ENCODE measurements around the gene IFNGR2.

IFNGR2 gene

DNA sequence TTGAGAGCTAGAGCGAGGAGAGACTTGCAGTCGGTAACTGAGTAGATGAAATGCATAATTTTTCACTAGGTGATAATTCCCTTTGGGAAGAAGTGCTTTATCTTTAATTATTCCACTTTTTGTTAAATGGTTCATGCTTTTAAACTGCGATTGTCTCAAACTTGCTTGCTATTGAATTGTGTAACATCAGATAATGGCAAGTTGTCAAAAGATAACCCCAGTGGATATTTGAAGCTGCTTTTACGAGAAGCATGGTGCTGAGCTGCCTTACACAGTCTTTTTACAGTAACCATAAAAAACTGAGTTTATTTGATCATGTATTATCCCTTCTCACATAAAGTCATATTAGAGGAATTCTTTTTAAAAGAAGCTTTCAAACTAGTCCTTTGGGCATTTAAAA, 46.4 kb downstream of the IFNGR2 start:
- Histone ChIP-seq H4K8ac (ENCODE audit: low read depth, low read length) (no peak overlapping the region), H2BK5ac (ENCODE audit: low read length) (no peak overlapping the region), H3K79me1 (ENCODE audit: low read depth, low read length) (no peaks in the 10 kb centered on the region), H3K4me3 (ENCODE audit: low read length in 2 of 2) (no peak overlapping the region), H3K9me3 (replicated peaks in 1 of 2; ENCODE audit: control insufficient read depth in 2 of 2, insufficient read depth in 1 of 2, low read depth in 1 of 2, low read length in 2 of 2) (no peaks in the 10 kb centered on the region), H3K27me3 (ENCODE audit: control insufficient read depth in 3 of 3, insufficient read depth in 3 of 3, low read depth in 1 of 3, low read length in 3 of 3) (no peaks in the 10 kb centered on the region), H4K91ac (ENCODE audit: low read depth, low read length, poor library complexity) (no peak overlapping the region), H3K4me2 (ENCODE audit: insufficient read depth, low read length, poor library complexity, severe bottlenecking) (no peak overlapping the region), H2BK120ac (ENCODE audit: low read depth, low read length) (no peak overlapping the region), H3K18ac (ENCODE audit: low read length) (no peak overlapping the region), H2AK5ac (ENCODE audit: low read depth, low read length) (no peak overlapping the region), H3K27ac (replicated peaks; ENCODE audit: low read length) (no peak overlapping the region), H2AFZ (ENCODE audit: low read length) (no peak overlapping the region), H2BK15ac (ENCODE audit: low read length) (no peak overlapping the region), H3K36me3 (replicated peaks in 1 of 2; ENCODE audit: control insufficient read depth in 2 of 2, insufficient read depth in 2 of 2, low read length in 2 of 2) (peaks cover 0 to 10% of the 10 kb centered on the region in 2 donors), H3K4me1 (ENCODE audit: control insufficient read depth in 2 of 2, insufficient read depth in 1 of 2, low read depth in 1 of 2, low read length in 2 of 2) (no peaks in the 10 kb centered on the region), H2BK12ac (ENCODE audit: low read length) (no peak overlapping the region), H3K14ac (ENCODE audit: low read length) (no peak overlapping the region), H3K4ac (ENCODE audit: low read length) (no peak overlapping the region), H3K9ac (ENCODE audit: low read depth, low read length, poor library complexity) (no peak overlapping the region), H3K23ac (ENCODE audit: low read depth, low read length, poor library complexity) (no peak overlapping the region)
- no peak for DNase-seq (ENCODE audit: low spot score)
- WGBS, 2 donors (ENCODE audit: extremely low coverage in 2 of 2, insufficient read length in 2 of 2, insufficient replicate concordance in 1 of 2), result no CpG with 5 or more reads among the region's 4 CpGs

DNA sequence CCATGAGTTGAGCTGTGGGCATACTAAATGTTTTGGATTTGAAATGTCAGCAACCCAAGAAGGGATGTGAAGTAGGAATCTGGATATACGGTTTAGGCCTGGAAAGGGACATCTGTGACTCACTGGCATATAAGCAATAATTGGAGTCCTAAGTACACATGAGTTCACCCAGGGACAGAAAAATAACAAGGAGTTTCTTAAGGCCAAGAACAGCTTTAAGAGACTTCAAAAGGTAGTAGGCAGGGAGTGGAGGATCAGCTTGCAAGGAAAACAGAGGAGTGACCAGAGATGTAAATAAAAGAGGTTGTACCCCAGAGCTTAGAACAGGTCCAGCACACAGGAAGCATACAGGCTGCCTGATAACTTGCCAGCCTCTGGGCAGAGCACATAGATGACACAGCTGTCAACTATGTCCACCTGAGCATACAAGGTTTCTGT, 48.4 kb downstream of the IFNGR2 start:
- Histone ChIP-seq H2BK15ac (ENCODE audit: low read length) (no peak overlapping the region), H2AFZ (ENCODE audit: low read length) (no peak overlapping the region), H3K27me3 (ENCODE audit: control insufficient read depth in 3 of 3, insufficient read depth in 3 of 3, low read depth in 1 of 3, low read length in 3 of 3) (no peaks in the 10 kb centered on the region), H4K8ac (ENCODE audit: low read depth, low read length) (no peak overlapping the region), H2BK120ac (ENCODE audit: low read depth, low read length) (no peak overlapping the region), H2BK12ac (ENCODE audit: low read length) (no peak overlapping the region), H3K4me1 (ENCODE audit: control insufficient read depth in 2 of 2, insufficient read depth in 1 of 2, low read depth in 1 of 2, low read length in 2 of 2) (no peaks in the 10 kb centered on the region), H2BK5ac (ENCODE audit: low read length) (no peak overlapping the region), H3K27ac (replicated peaks; ENCODE audit: low read length) (no peak overlapping the region), H3K36me3 (replicated peaks in 1 of 2; ENCODE audit: control insufficient read depth in 2 of 2, insufficient read depth in 2 of 2, low read length in 2 of 2) (peaks cover 0 to 28% of the 10 kb centered on the region in 2 donors), H3K79me1 (ENCODE audit: low read depth, low read length) (no peaks in the 10 kb centered on the region), H3K23ac (ENCODE audit: low read depth, low read length, poor library complexity) (no peak overlapping the region), H3K4me3 (ENCODE audit: low read length in 2 of 2) (no peak overlapping the region), H2AK5ac (ENCODE audit: low read depth, low read length) (no peak overlapping the region), H3K18ac (ENCODE audit: low read length) (no peak overlapping the region), H3K9me3 (replicated peaks in 1 of 2; ENCODE audit: control insufficient read depth in 2 of 2, insufficient read depth in 1 of 2, low read depth in 1 of 2, low read length in 2 of 2) (no peaks in the 10 kb centered on the region), H4K91ac (ENCODE audit: low read depth, low read length, poor library complexity) (no peak overlapping the region), H3K4me2 (ENCODE audit: insufficient read depth, low read length, poor library complexity, severe bottlenecking) (no peak overlapping the region), H3K9ac (ENCODE audit: low read depth, low read length, poor library complexity) (no peak overlapping the region), H3K4ac (ENCODE audit: low read length) (no peak overlapping the region), H3K14ac (ENCODE audit: low read length) (no peak overlapping the region)
- no CpG with 5 or more reads among the region's 1 CpG for WGBS, 2 donors (ENCODE audit: extremely low coverage in 2 of 2, insufficient read length in 2 of 2, insufficient replicate concordance in 1 of 2)
- no peak for DNase-seq (ENCODE audit: low spot score)

DNA sequence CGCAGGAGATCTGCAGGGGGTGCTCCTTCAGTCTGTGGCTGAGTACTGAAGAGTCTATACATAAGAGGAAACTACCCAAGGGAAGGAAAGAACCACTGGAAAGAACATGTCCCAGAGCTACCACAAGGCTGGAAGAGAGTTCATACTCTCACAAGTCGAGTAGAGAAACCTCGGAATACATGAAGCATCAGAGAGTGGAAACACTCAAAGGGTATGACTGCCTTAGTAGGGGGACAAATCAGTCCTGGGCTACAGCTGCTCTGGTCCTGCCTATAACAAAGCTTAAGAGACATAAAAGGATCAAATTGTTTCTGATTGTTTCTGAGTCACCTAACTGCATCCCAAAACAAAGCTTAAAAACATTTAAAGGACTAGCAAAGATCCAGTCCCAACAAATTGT, 49.1 kb downstream of the IFNGR2 start:
- WGBS, 2 donors (ENCODE audit: extremely low coverage in 2 of 2, insufficient read length in 2 of 2, insufficient replicate concordance in 1 of 2), result no CpG with 5 or more reads among the region's 3 CpGs
- Histone ChIP-seq H3K4me3 (ENCODE audit: low read length in 2 of 2) (no peak overlapping the region), H3K79me1 (ENCODE audit: low read depth, low read length) (no peaks in the 10 kb centered on the region), H2BK15ac (ENCODE audit: low read length) (no peak overlapping the region), H2BK120ac (ENCODE audit: low read depth, low read length) (no peak overlapping the region), H4K8ac (ENCODE audit: low read depth, low read length) (no peak overlapping the region), H3K27me3 (ENCODE audit: control insufficient read depth in 3 of 3, insufficient read depth in 3 of 3, low read depth in 1 of 3, low read length in 3 of 3) (no peaks in the 10 kb centered on the region), H2BK5ac (ENCODE audit: low read length) (no peak overlapping the region), H3K36me3 (replicated peaks in 1 of 2; ENCODE audit: control insufficient read depth in 2 of 2, insufficient read depth in 2 of 2, low read length in 2 of 2) (peaks cover 0 to 32% of the 10 kb centered on the region in 2 donors), H3K27ac (replicated peaks; ENCODE audit: low read length) (no peak overlapping the region), H3K18ac (ENCODE audit: low read length) (no peak overlapping the region), H4K91ac (ENCODE audit: low read depth, low read length, poor library complexity) (no peak overlapping the region), H3K9ac (ENCODE audit: low read depth, low read length, poor library complexity) (no peak overlapping the region), H3K14ac (ENCODE audit: low read length) (no peak overlapping the region), H3K4me1 (ENCODE audit: control insufficient read depth in 2 of 2, insufficient read depth in 1 of 2, low read depth in 1 of 2, low read length in 2 of 2) (no peaks in the 10 kb centered on the region), H3K9me3 (replicated peaks in 1 of 2; ENCODE audit: control insufficient read depth in 2 of 2, insufficient read depth in 1 of 2, low read depth in 1 of 2, low read length in 2 of 2) (no peaks in the 10 kb centered on the region), H3K4ac (ENCODE audit: low read length) (no peak overlapping the region), H2BK12ac (ENCODE audit: low read length) (no peak overlapping the region), H3K23ac (ENCODE audit: low read depth, low read length, poor library complexity) (no peak overlapping the region), H2AFZ (ENCODE audit: low read length) (no peak overlapping the region), H2AK5ac (ENCODE audit: low read depth, low read length) (no peak overlapping the region), H3K4me2 (ENCODE audit: insufficient read depth, low read length, poor library complexity, severe bottlenecking) (no peak overlapping the region)
- DNase-seq (ENCODE audit: low spot score), result no peak

- no peak overlapping the region for H4K91ac ChIP-seq (ENCODE audit: low read depth, low read length, poor library complexity)
- H3K27me3 ChIP-seq (ENCODE audit: control insufficient read depth in 3 of 3, insufficient read depth in 3 of 3, low read depth in 1 of 3, low read length in 3 of 3), result no peaks in the 10 kb centered on the region
- no peak overlapping the region for H3K4me2 ChIP-seq (ENCODE audit: insufficient read depth, low read length, poor library complexity, severe bottlenecking)
- H3K4me1 ChIP-seq (ENCODE audit: control insufficient read depth in 2 of 2, insufficient read depth in 1 of 2, low read depth in 1 of 2, low read length in 2 of 2), result no peaks in the 10 kb centered on the region
- H3K9me3 ChIP-seq (replicated peaks in 1 of 2; ENCODE audit: control insufficient read depth in 2 of 2, insufficient read depth in 1 of 2, low read depth in 1 of 2, low read length in 2 of 2), result no peaks in the 10 kb centered on the region
- peaks cover 0 to 45% of the 10 kb centered on the region in 2 donors for H3K36me3 ChIP-seq (replicated peaks in 1 of 2; ENCODE audit: control insufficient read depth in 2 of 2, insufficient read depth in 2 of 2, low read length in 2 of 2)
- H3K9ac ChIP-seq (ENCODE audit: low read depth, low read length, poor library complexity), result no peak overlapping the region
- no CpG with 5 or more reads among the region's 6 CpGs for WGBS, 2 donors (ENCODE audit: extremely low coverage in 2 of 2, insufficient read length in 2 of 2, insufficient replicate concordance in 1 of 2)
- H3K27ac ChIP-seq (replicated peaks; ENCODE audit: low read length), result no peak overlapping the region
- H2BK5ac ChIP-seq (ENCODE audit: low read length), result no peak overlapping the region
- no peak overlapping the region for H2BK12ac ChIP-seq (ENCODE audit: low read length)
- DNase-seq (ENCODE audit: low spot score), result no peak
- H3K23ac ChIP-seq (ENCODE audit: low read depth, low read length, poor library complexity), result no peak overlapping the region
- H2BK15ac ChIP-seq (ENCODE audit: low read length), result no peak overlapping the region
- no peak overlapping the region for H2AFZ ChIP-seq (ENCODE audit: low read length)
- no peak overlapping the region for H3K4me3 ChIP-seq (ENCODE audit: low read length in 2 of 2)
- no peak overlapping the region for H3K4ac ChIP-seq (ENCODE audit: low read length)
- no peak overlapping the region for H2AK5ac ChIP-seq (ENCODE audit: low read depth, low read length)
- no peak overlapping the region for H2BK120ac ChIP-seq (ENCODE audit: low read depth, low read length)
- no peak overlapping the region for H4K8ac ChIP-seq (ENCODE audit: low read depth, low read length)
- H3K14ac ChIP-seq (ENCODE audit: low read length), result no peak overlapping the region
- H3K79me1 ChIP-seq (ENCODE audit: low read depth, low read length), result no peaks in the 10 kb centered on the region
- no peak overlapping the region for H3K18ac ChIP-seq (ENCODE audit: low read length)
Observed at GRCh38 chr21:33455686-33456446, 52.7 kb downstream of the IFNGR2 start.
